Middle frontal gyrus (tissue), 1 donor: ENCODE results near the gene PHF21A.

Experiments used
- DNase-seq: peaks from one replicate; pipeline ENCODE4 v3.0.0-alpha.2; 2015; ENCODE audit warnings: low spot score; ENCODE audit errors: extremely low spot score

The PHF21A gene

GRCh38 chr11:45922425-45923082 is 198.7 kb downstream of the PHF21A start, which contains the start of gene LARGE2:
Gene LARGE2, plus strand, starts transcription at chr11:45922656. Its CDS starts 227 bp downstream, at chr11:45922883.
- no peak for DNase-seq

- no peak for DNase-seq
Observed at GRCh38 chr11:45921561-45922424, 199.5 kb downstream of the PHF21A start.

- DNase-seq = no peak
Observed at GRCh38 chr11:45920531-45921477, 200.4 kb downstream of the PHF21A start.

- DNase-seq = no peak
Observed at GRCh38 chr11:45919806-45920530, 201.3 kb downstream of the PHF21A start.

- no peak for DNase-seq
Observed at GRCh38 chr11:45918962-45919675, 202.1 kb downstream of the PHF21A start.

GRCh38 chr11:45918331-45918941 is 202.8 kb downstream of the PHF21A start:
- peak; percentile 57 for DNase-seq

GRCh38 chr11:45917623-45918330 is 203.5 kb downstream of the PHF21A start, which contains the start of gene PEX16:
Gene PEX16, minus strand, starts transcription at chr11:45917877. Its CDS starts 66 bp downstream, at chr11:45917811.
- DNase-seq = peak; percentile 92

GRCh38 chr11:45917286-45917622 is 204.0 kb downstream of the PHF21A start:
- DNase-seq = no peak

GRCh38 chr11:45915446-45915845 is 205.8 kb downstream of the PHF21A start:
- DNase-seq = no peak

GRCh38 chr11:45913942-45914635 is 207.2 kb downstream of the PHF21A start:
- no peak for DNase-seq

GRCh38 chr11:45913514-45913913 is 207.7 kb downstream of the PHF21A start:
- no peak for DNase-seq

- DNase-seq = no peak
Observed at GRCh38 chr11:45910623-45911022, 210.6 kb downstream of the PHF21A start.

GRCh38 chr11:45909594-45910475 is 211.4 kb downstream of the PHF21A start:
- no peak for DNase-seq

- no peak for DNase-seq
Observed at GRCh38 chr11:45907911-45908370, 213.3 kb downstream of the PHF21A start.

GRCh38 chr11:45906965-45907611 is 214.2 kb downstream of the PHF21A start, which contains the start of gene FREY1:
Gene FREY1, minus strand, starts transcription at chr11:45907271. Its CDS starts 26 bp downstream, at chr11:45907245.
- no peak for DNase-seq

- DNase-seq = no peak
Observed at GRCh38 chr11:45906096-45906682, 215.1 kb downstream of the PHF21A start.
